H1 (cell line): ENCODE results near the gene ZNF484. TPM values are rescaled to one million over a fixed set of nuclear protein-coding genes. Genes with fewer than 3 reads are reported as not detected.

Experiments
- BACH1 ChIP-seq: IDR thresholded peaks from 2 replicates; pipeline ENCODE4 v1.6.1; 2012; ENCODE audit warnings: low read length, improper control_type of control experiment
- CBX5 ChIP-seq: fragments of 300-800, 300-1000 bp; sonication (generic); IDR thresholded peaks from 2 replicates; pipeline ENCODE4 v1.7.1; 2016; ENCODE audit warnings: antibody characterized with exemption, low read length, low read depth
- CBX8 ChIP-seq: fragments of 300-800, 300-1000 bp; sonication (generic); IDR thresholded peaks from 2 replicates; pipeline ENCODE4 v1.7.1; 2016; ENCODE audit warnings: low read depth, low read length, borderline replicate concordance
- CHD1 ChIP-seq: IDR thresholded peaks from 2 replicates; pipeline ENCODE4 v1.6.1; 2012; ENCODE audit warnings: low read depth, low read length, improper control_type of control experiment
- FOSL1 ChIP-seq: IDR thresholded peaks from 2 replicates; pipeline ENCODE4 v1.6.1; 2011; ENCODE audit warnings: mild to moderate bottlenecking, low read depth, low read length, moderate library complexity; ENCODE audit not compliant: insufficient read depth
- JUND ChIP-seq: IDR thresholded peaks from 2 replicates; pipeline ENCODE4 v1.6.1; 2011; ENCODE audit warnings: mild to moderate bottlenecking, improper control_type of control experiment, low read length
- POLR2AphosphoS5 ChIP-seq: IDR thresholded peaks from 2 replicates; pipeline ENCODE4 v1.6.1; 2011; ENCODE audit warnings: low read depth, low read length
- POU5F1 ChIP-seq: IDR thresholded peaks from 2 replicates; pipeline ENCODE4 v1.6.1; 2011; ENCODE audit warnings: low read depth, mild to moderate bottlenecking, low read length, moderate library complexity
- RBBP5 ChIP-seq: IDR thresholded peaks from 2 replicates; pipeline ENCODE4 v1.7.1; 2012; ENCODE audit warnings: low read depth, mild to moderate bottlenecking, inconsistent platforms, low read length, moderate library complexity, borderline replicate concordance
- RXRA ChIP-seq: IDR thresholded peaks from 2 replicates; pipeline ENCODE4 v1.6.1; 2011; ENCODE audit warnings: low read depth, mild to moderate bottlenecking, low read length, moderate library complexity; ENCODE audit not compliant: insufficient read depth
- SIN3A ChIP-seq, 2 experiments: IDR thresholded peaks in 1 of 2; conservative IDR thresholded peaks in 1 of 2; 2 replicates each; pipeline ENCODE4 v1.6.1; 2011 to 2012; ENCODE audit warnings: low read length in 2 of 2, improper control_type of control experiment in 1 of 2, low read depth in 1 of 2, mild to moderate bottlenecking in 1 of 2
- SIRT6 ChIP-seq: IDR thresholded peaks from one replicate; pipeline ENCODE4 v1.7.1; 2012; ENCODE audit warnings: low read length, inconsistent platforms
- SIX5 ChIP-seq: IDR thresholded peaks from 2 replicates; pipeline ENCODE4 v1.6.1; 2011; ENCODE audit warnings: mild to moderate bottlenecking, low read depth, low read length
- SP2 ChIP-seq: IDR thresholded peaks from 2 replicates; pipeline ENCODE4 v1.6.1; 2012; ENCODE audit warnings: mild to moderate bottlenecking, low read length, inconsistent platforms
- TAF1 ChIP-seq: IDR thresholded peaks from 2 replicates; pipeline ENCODE4 v1.6.1; 2011; ENCODE audit warnings: mild to moderate bottlenecking, low read depth, low read length
- TEAD4 ChIP-seq: IDR thresholded peaks from 2 replicates; pipeline ENCODE4 v1.6.1; 2012; ENCODE audit warnings: low read depth, low read length, inconsistent platforms, mixed read lengths
- polyA plus RNA-seq, 7 experiments: library from polyadenylated mRNA; depleted of rRNA in 3 of 7; stranded (reverse) in 5 of 7; unstranded in 2 of 7; fragments of >200 nt in 5 of 7; fragments of 200-250 nt in 2 of 7; gene quantifications; 1 replicate in 5 of 7; 2 replicates in 1 of 7; 4 replicates in 1 of 7; pipeline versions ENCODE4 v1.2.1 to v1.2.3, GENCODE V29; 2011 to 2013; ENCODE audit warnings: missing spikeins in 2 of 7, mixed read lengths in 2 of 7
- total RNA-seq: library from RNA; stranded (reverse); fragmentation: NEBNext Ultra II Directional; extraction: Animal tissue kit (Norgen Biotek cat#: 25700); gene quantifications from 2 replicates; pipeline ENCODE4 v1.2.1, GENCODE V29; 2021
- TF ChIP-seq, protein P1 (sequence below), 3 experiments: IDR thresholded peaks; 1 replicate in 2 of 3; 2 replicates in 1 of 3; pipeline versions ENCODE4 v1.5.1 to v1.6.1; 2011; ENCODE audit warnings: low read length in 3 of 3, mild to moderate bottlenecking in 3 of 3, inconsistent platforms in 2 of 3, low read depth in 1 of 3, moderate library complexity in 1 of 3; ENCODE audit not compliant: insufficient read depth in 1 of 3; ENCODE audit errors: control extremely low read depth in 1 of 3
- TF ChIP-seq, protein P2 (sequence below): IDR thresholded peaks from 2 replicates; pipeline ENCODE4 v1.6.1; 2012; ENCODE audit warnings: inconsistent platforms
- TF ChIP-seq, protein P3 (sequence below): IDR thresholded peaks from 2 replicates; pipeline ENCODE4 v1.6.1; 2011; ENCODE audit warnings: low read length, improper control_type of control experiment
- TF ChIP-seq, protein P4 (sequence below): IDR thresholded peaks from 2 replicates; pipeline ENCODE4 v1.6.1; 2011; ENCODE audit warnings: low read depth, mild to moderate bottlenecking, low read length; ENCODE audit not compliant: insufficient read depth

Gene ZNF484
- total and polyA plus RNA-seq, 2 of the 8 experiments (the other 6 are each of a cell fraction or from before 2014, with no cell fraction given), result 1.3 to 11.5 TPM

DNA sequence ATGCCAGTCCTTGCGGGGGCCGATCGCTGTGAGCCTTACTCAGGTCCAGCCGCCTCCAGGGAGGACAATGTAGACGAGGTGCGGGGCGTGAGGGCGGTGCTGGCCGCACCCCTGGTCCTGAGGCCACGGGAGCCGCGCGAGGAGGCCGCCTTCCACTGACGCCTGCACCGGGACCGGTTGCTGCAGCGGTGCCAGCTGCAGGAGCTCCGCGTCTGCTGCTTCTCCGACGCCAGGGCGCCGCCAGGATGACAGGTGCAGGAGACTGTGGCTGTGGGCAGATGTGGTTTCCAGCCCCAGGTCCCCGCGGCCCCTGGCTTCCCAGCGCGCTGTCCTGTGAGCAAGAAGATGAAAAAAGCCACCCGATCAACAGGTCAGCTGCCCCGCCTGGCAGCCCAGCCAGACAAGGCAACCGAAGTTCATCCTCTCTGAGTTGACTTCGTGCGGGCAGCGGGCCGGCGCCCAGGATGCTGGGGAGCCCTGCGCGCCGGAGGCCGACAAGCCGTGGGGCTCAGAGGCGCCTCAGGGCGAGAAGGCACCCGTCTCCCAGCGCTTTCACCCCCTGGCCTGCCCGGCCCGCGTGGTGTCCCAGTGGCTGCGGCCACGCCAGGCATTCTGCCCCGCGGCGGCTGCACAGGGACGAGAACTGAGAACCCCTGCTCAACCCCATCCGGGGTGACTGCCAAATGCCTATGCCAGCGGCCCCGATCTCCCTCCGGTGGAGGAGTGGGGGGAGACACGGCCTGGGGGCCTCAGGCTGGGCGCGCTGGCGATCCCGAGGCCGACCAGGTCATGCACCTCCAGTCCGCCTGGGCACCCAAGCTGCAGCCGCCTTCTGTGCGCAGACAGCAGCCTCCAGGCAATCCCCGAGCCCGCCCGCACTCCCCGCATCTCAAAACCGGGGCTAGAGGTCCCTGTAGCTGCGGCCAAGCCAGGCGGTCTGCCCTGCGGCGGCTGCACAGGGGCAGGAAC lies 69.8 kb downstream of the ZNF484 start (continued):
- TF ChIP-seq SIN3A (conservative IDR thresholded peaks at IDR 0.05 in 1 of 2, IDR thresholded peaks at IDR 0.05 in 1 of 2; ENCODE audit: low read depth in 1 of 2, low read length in 2 of 2), result no peak
- no peak for TF ChIP-seq CHD1
- TF ChIP-seq POU5F1, result no peak
- no peak for TF ChIP-seq CBX5
- 0 out of 2 replicates have a peak, but pooled peaks have one; percentile 45 for TF ChIP-seq RBBP5
- no peak for TF ChIP-seq SP2
- no peak for TF ChIP-seq SIRT6
- TF ChIP-seq, protein P1, sequence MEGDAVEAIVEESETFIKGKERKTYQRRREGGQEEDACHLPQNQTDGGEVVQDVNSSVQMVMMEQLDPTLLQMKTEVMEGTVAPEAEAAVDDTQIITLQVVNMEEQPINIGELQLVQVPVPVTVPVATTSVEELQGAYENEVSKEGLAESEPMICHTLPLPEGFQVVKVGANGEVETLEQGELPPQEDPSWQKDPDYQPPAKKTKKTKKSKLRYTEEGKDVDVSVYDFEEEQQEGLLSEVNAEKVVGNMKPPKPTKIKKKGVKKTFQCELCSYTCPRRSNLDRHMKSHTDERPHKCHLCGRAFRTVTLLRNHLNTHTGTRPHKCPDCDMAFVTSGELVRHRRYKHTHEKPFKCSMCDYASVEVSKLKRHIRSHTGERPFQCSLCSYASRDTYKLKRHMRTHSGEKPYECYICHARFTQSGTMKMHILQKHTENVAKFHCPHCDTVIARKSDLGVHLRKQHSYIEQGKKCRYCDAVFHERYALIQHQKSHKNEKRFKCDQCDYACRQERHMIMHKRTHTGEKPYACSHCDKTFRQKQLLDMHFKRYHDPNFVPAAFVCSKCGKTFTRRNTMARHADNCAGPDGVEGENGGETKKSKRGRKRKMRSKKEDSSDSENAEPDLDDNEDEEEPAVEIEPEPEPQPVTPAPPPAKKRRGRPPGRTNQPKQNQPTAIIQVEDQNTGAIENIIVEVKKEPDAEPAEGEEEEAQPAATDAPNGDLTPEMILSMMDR (IDR thresholded peaks at IDR 0.05; ENCODE audit: control extremely low read depth in 1 of 3, insufficient read depth in 1 of 3, low read depth in 1 of 3, low read length in 3 of 3), result no peak
- TF ChIP-seq, protein P2, sequence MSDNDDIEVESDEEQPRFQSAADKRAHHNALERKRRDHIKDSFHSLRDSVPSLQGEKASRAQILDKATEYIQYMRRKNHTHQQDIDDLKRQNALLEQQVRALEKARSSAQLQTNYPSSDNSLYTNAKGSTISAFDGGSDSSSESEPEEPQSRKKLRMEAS, result peak; percentile 7; the same call in 1 of the 2 replicates
- TF ChIP-seq SIX5, result no peak
- TF ChIP-seq TAF1, result no peak
- TF ChIP-seq, protein P3, sequence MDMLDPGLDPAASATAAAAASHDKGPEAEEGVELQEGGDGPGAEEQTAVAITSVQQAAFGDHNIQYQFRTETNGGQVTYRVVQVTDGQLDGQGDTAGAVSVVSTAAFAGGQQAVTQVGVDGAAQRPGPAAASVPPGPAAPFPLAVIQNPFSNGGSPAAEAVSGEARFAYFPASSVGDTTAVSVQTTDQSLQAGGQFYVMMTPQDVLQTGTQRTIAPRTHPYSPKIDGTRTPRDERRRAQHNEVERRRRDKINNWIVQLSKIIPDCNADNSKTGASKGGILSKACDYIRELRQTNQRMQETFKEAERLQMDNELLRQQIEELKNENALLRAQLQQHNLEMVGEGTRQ, result no peak
- TF ChIP-seq BACH1, result no peak
- no peak for TF ChIP-seq TEAD4
- TF ChIP-seq JUND, result no peak
- TF ChIP-seq RXRA, result no peak
- no peak for TF ChIP-seq CBX8
- no peak for TF ChIP-seq POLR2AphosphoS5
- TF ChIP-seq FOSL1, result no peak
- TF ChIP-seq, protein P4, sequence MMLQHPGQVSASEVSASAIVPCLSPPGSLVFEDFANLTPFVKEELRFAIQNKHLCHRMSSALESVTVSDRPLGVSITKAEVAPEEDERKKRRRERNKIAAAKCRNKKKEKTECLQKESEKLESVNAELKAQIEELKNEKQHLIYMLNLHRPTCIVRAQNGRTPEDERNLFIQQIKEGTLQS, result no peak
